ENCODE data around the gene RASGRF2. TPM values are rescaled to one million over a fixed set of nuclear protein-coding genes. Genes with fewer than 3 reads are reported as not detected.

Gene RASGRF2
- total RNA-seq, 4 donors from 2014 or later, result 1.0 to 5.3 (median 1.8) TPM

- TF ChIP-seq CTCF (IDR thresholded peaks at IDR 0.05) (no peak), POLR2A (IDR thresholded peaks at IDR 0.05) (no peak)
- 87 to 88% methylated on average over 9 of the region's 9 CpGs for WGBS, 2 donors
- intact Hi-C loops (cut with DNase I; ENCODE audit: low total_unique reads), result no loop called here
Observed at GRCh38 chr5:81182396-81183390, 222.5 kb downstream of the RASGRF2 start.

GRCh38 chr5:81183811-81184748, 223.9 kb downstream of the RASGRF2 start:
- WGBS, 2 donors, result 76 to 84% methylated on average over 11 of the region's 11 CpGs
- no peak for DNase-seq (ENCODE audit: low spot score in 2 of 2)
- H3K4me3 ChIP-seq (ENCODE audit: low read depth, poor library complexity, severe bottlenecking), result no peak overlapping the region
- intact Hi-C loops (cut with DNase I; ENCODE audit: low total_unique reads), result no loop called here
- no peak for TF ChIP-seq CTCF (IDR thresholded peaks at IDR 0.05)
- no peak for TF ChIP-seq POLR2A (IDR thresholded peaks at IDR 0.05)

More at GRCh38 chr5:81182396-81183390, 222.5 kb downstream of the RASGRF2 start:
- H3K4me3 ChIP-seq (ENCODE audit: low read depth, poor library complexity, severe bottlenecking), result no peak overlapping the region
- DNase-seq (ENCODE audit: low spot score in 2 of 2), result no peak

- TF ChIP-seq POLR2A (IDR thresholded peaks at IDR 0.05) (no peak), CTCF (IDR thresholded peaks at IDR 0.05) (no peak)
- 91 to 93% methylated on average over 6 of the region's 6 CpGs for WGBS, 2 donors
- intact Hi-C loops (cut with DNase I; ENCODE audit: low total_unique reads), result no loop called here
- H3K4me3 ChIP-seq (ENCODE audit: low read depth, poor library complexity, severe bottlenecking), result no peak overlapping the region
- no peak for DNase-seq (ENCODE audit: low spot score in 2 of 2)
Observed at GRCh38 chr5:81184749-81185110, 224.6 kb downstream of the RASGRF2 start.

- WGBS, 2 donors, result 45 to 53% methylated on average over 6 of the region's 6 CpGs
- intact Hi-C loops (cut with DNase I; ENCODE audit: low total_unique reads), result no loop called here
- no peak for TF ChIP-seq POLR2A (IDR thresholded peaks at IDR 0.05)
- no peak overlapping the region for H3K4me3 ChIP-seq (ENCODE audit: low read depth, poor library complexity, severe bottlenecking)
- DNase-seq (ENCODE audit: low spot score in 2 of 2), result no peak
Observed at GRCh38 chr5:81187885-81188284, 227.7 kb downstream of the RASGRF2 start.

GRCh38 chr5:81188962-81189361, 228.8 kb downstream of the RASGRF2 start:
- no peak for DNase-seq (ENCODE audit: low spot score in 2 of 2)
- intact Hi-C loops (cut with DNase I; ENCODE audit: low total_unique reads), result no loop called here
- TF ChIP-seq POLR2A (IDR thresholded peaks at IDR 0.05) (no peak), CTCF (IDR thresholded peaks at IDR 0.05) (no peak)
- H3K4me3 ChIP-seq (ENCODE audit: low read depth, poor library complexity, severe bottlenecking), result no peak overlapping the region
- 71 to 74% methylated on average over 6 of the region's 6 CpGs for WGBS, 2 donors
